Measurements from ENCODE around the gene TOMM40. TPM values are rescaled to one million over a fixed set of nuclear protein-coding genes. Genes with fewer than 3 reads are reported as not detected.
"Not testable (repeated sequence)": the region's sequence is repeated elsewhere in the genome, so short reads cannot be mapped to it uniquely, and the experiment has no call there.

TOMM40 gene
- total RNA-seq, 2 experiments from 2014 or later, result 84.5 to 88.4 TPM

GRCh38 chr19:44904426-44904994 is 13.5 kb downstream of the TOMM40 start:
- peaks cover 12% of the 10 kb centered on the region for H3K4me1 Mint-ChIP-seq (ENCODE audit: low read depth)
- no peak overlapping the region for H3K27ac Mint-ChIP-seq
- no peaks in the 10 kb centered on the region for H3K9me3 Mint-ChIP-seq (ENCODE audit: insufficient read depth)
- ChIA-PET CTCF (interaction anchor here (1.5 to 5.2 kb wide), 6 partner anchors 9 to 434 kb away, joined by 3 to 34 read pairs (median 5); partner anchors contain the start of gene TOMM40), POLR2A (interaction anchor here (1.7 kb wide), 1 partner anchor 12 kb away, joined by 5 read pairs; no protein-coding TSS in a partner anchor)
- DNase-seq, result no peak
- H3K36me3 Mint-ChIP-seq (ENCODE audit: low read depth), result peaks cover 19% of the 10 kb centered on the region
- H3K4me3 Mint-ChIP-seq, result no peak overlapping the region
- ATAC-seq, result no peak
- H3K27me3 Mint-ChIP-seq (ENCODE audit: low read depth), result peaks cover 13% of the 10 kb centered on the region

GRCh38 chr19:44905437-44906160 is 14.5 kb downstream of the TOMM40 start, which contains the start of gene APOE:
TSS of gene APOE (plus strand) at chr19:44905796. CDS start at chr19:44906625, 829 bp downstream.
- DNase-seq (no peak), ATAC-seq (peak; percentile 28)
- Mint-ChIP-seq H3K4me1 (ENCODE audit: low read depth) (peaks cover 12% of the 10 kb centered on the region), H3K4me3 (no peak within 1 kb of the TSS), H3K36me3 (ENCODE audit: low read depth) (peaks cover 13% of the 10 kb centered on the region), H3K27ac (no peak within 1 kb of the TSS), H3K27me3 (ENCODE audit: low read depth) (peaks cover 13% of the 10 kb centered on the region), H3K9me3 (ENCODE audit: insufficient read depth) (no peaks in the 10 kb centered on the region)
- ChIA-PET CTCF (interaction anchor here (5.2 kb wide), 1 partner anchor 47 kb away, joined by 34 read pairs; no protein-coding TSS in a partner anchor), POLR2A (interaction anchor here (0.6 to 1.7 kb wide), 2 partner anchors 13 to 337 kb away, joined by 3 to 5 read pairs; no protein-coding TSS in a partner anchor)

- DNase-seq (no peak), ATAC-seq (no peak)
- peaks cover 9% of the 10 kb centered on the region for H3K36me3 Mint-ChIP-seq (ENCODE audit: low read depth)
- H3K27me3 Mint-ChIP-seq (ENCODE audit: low read depth), result peaks cover 14% of the 10 kb centered on the region
- ChIA-PET POLR2A (no interaction called here), CTCF (interaction anchor here (0.5 to 1.5 kb wide), 2 partner anchors 38 to 43 kb away, joined by 3 to 4 read pairs; no protein-coding TSS in a partner anchor)
- no peaks in the 10 kb centered on the region for H3K9me3 Mint-ChIP-seq (ENCODE audit: insufficient read depth)
- peaks cover 12% of the 10 kb centered on the region for H3K4me1 Mint-ChIP-seq (ENCODE audit: low read depth)
- H3K27ac Mint-ChIP-seq, result no peak overlapping the region
- H3K4me3 Mint-ChIP-seq, result no peak overlapping the region
These were observed 16.6 kb downstream of the TOMM40 start for GRCh38 chr19:44907613-44908012.

DNA sequence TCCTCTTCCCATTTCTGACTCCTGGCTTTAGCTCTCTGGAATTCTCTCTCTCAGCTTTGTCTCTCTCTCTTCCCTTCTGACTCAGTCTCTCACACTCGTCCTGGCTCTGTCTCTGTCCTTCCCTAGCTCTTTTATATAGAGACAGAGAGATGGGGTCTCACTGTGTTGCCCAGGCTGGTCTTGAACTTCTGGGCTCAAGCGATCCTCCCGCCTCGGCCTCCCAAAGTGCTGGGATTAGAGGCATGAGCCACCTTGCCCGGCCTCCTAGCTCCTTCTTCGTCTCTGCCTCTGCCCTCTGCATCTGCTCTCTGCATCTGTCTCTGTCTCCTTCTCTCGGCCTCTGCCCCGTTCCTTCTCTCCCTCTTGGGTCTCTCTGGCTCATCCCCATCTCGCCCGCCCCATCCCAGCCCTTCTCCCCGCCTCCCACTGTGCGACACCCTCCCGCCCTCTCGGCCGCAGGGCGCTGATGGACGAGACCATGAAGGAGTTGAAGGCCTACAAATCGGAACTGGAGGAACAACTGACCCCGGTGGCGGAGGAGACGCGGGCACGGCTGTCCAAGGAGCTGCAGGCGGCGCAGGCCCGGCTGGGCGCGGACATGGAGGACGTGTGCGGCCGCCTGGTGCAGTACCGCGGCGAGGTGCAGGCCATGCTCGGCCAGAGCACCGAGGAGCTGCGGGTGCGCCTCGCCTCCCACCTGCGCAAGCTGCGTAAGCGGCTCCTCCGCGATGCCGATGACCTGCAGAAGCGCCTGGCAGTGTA is 17.2 kb downstream of the TOMM40 start:
- peaks cover 6% of the 10 kb centered on the region for H3K36me3 Mint-ChIP-seq (ENCODE audit: low read depth)
- peaks cover 12% of the 10 kb centered on the region for H3K4me1 Mint-ChIP-seq (ENCODE audit: low read depth)
- no peaks in the 10 kb centered on the region for H3K9me3 Mint-ChIP-seq (ENCODE audit: insufficient read depth)
- no peak for DNase-seq
- no peak overlapping the region for H3K27ac Mint-ChIP-seq
- ChIA-PET CTCF (interaction anchor here (0.5 to 1.5 kb wide), 2 partner anchors 37 to 42 kb away, joined by 3 to 4 read pairs; no protein-coding TSS in a partner anchor), POLR2A (no interaction called here)
- H3K27me3 Mint-ChIP-seq (ENCODE audit: low read depth), result peaks cover 19% of the 10 kb centered on the region
- no peak for ATAC-seq
- H3K4me3 Mint-ChIP-seq, result no peak overlapping the region

DNA sequence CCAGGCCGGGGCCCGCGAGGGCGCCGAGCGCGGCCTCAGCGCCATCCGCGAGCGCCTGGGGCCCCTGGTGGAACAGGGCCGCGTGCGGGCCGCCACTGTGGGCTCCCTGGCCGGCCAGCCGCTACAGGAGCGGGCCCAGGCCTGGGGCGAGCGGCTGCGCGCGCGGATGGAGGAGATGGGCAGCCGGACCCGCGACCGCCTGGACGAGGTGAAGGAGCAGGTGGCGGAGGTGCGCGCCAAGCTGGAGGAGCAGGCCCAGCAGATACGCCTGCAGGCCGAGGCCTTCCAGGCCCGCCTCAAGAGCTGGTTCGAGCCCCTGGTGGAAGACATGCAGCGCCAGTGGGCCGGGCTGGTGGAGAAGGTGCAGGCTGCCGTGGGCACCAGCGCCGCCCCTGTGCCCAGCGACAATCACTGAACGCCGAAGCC is 17.8 kb downstream of the TOMM40 start:
- no peak overlapping the region for H3K4me3 Mint-ChIP-seq
- peaks cover 11% of the 10 kb centered on the region for H3K4me1 Mint-ChIP-seq (ENCODE audit: low read depth)
- H3K27me3 Mint-ChIP-seq (ENCODE audit: low read depth), result peaks cover 24% of the 10 kb centered on the region
- H3K27ac Mint-ChIP-seq, result no peak overlapping the region
- POLR2A ChIA-PET, result interaction anchor here (0.6 kb wide), 1 partner anchor 159 kb away, joined by 3 read pairs; no protein-coding TSS in a partner anchor
- H3K9me3 Mint-ChIP-seq (ENCODE audit: insufficient read depth), result no peaks in the 10 kb centered on the region
- no peak for DNase-seq
- peaks cover 2% of the 10 kb centered on the region for H3K36me3 Mint-ChIP-seq (ENCODE audit: low read depth)
- ATAC-seq, result no peak
- CTCF ChIA-PET, result interaction anchor here (1.5 kb wide), 1 partner anchor 42 kb away, joined by 4 read pairs; no protein-coding TSS in a partner anchor

DNA sequence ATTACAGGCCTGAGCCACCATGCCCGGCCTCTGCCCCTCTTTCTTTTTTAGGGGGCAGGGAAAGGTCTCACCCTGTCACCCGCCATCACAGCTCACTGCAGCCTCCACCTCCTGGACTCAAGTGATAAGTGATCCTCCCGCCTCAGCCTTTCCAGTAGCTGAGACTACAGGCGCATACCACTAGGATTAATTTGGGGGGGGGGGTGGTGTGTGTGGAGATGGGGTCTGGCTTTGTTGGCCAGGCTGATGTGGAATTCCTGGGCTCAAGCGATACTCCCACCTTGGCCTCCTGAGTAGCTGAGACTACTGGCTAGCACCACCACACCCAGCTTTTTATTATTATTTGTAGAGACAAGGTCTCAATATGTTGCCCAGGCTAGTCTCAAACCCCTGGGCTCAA is 18.7 kb downstream of the TOMM40 start:
- Mint-ChIP-seq H3K36me3 (ENCODE audit: low read depth) (no peaks in the 10 kb centered on the region), H3K4me1 (ENCODE audit: low read depth) (peaks cover 18% of the 10 kb centered on the region), H3K9me3 (ENCODE audit: insufficient read depth) (no peaks in the 10 kb centered on the region), H3K27ac (no peak overlapping the region), H3K27me3 (ENCODE audit: low read depth) (peaks cover 30% of the 10 kb centered on the region), H3K4me3 (no peak overlapping the region)
- DNase-seq (no peak), ATAC-seq (no peak)
- ChIA-PET POLR2A (no interaction called here), CTCF (interaction anchor here (0.8 kb wide), 1 partner anchor 22 kb away, joined by 3 read pairs; no protein-coding TSS in a partner anchor)

DNA sequence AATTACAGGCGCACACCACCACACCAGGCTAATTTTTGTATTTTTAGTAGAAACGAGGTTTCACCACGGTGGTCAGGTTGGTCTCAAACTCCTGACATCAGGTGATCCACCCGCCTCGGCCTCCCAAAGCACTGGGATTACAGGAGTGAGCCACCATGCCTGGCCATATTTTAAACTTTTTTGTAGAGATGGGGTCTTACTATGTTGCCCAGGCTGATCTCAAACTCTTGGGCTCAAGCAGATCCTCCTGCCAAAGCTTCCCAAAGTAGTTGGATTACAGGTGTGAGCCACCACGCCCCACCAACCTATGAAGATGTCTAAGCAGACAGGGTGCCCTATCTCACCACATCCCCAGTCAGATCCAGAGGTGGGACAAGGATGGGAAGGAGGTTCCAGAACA is 20.8 kb downstream of the TOMM40 start:
- H3K27ac Mint-ChIP-seq; H3K9me3 Mint-ChIP-seq (ENCODE audit: insufficient read depth); POLR2A ChIA-PET; H3K4me3 Mint-ChIP-seq; ATAC-seq; DNase-seq; H3K36me3 Mint-ChIP-seq (ENCODE audit: low read depth): not testable (repeated sequence)
- peaks cover 14% of the 10 kb centered on the region for H3K4me1 Mint-ChIP-seq (ENCODE audit: low read depth)
- peaks cover 17% of the 10 kb centered on the region for H3K27me3 Mint-ChIP-seq (ENCODE audit: low read depth)
- CTCF ChIA-PET, result interaction anchor here (0.9 to 1.7 kb wide), 2 partner anchors 41 to 148 kb away, joined by 5 to 10 read pairs; no protein-coding TSS in a partner anchor

GRCh38 chr19:44912854-44913253 is 21.8 kb downstream of the TOMM40 start:
- POLR2A ChIA-PET, result interaction anchor here (1.0 kb wide), 1 partner anchor 23 kb away, joined by 4 read pairs; no protein-coding TSS in a partner anchor
- H3K27ac Mint-ChIP-seq, result no peak overlapping the region

GRCh38 chr19:44913512-44914432 is 22.7 kb downstream of the TOMM40 start:
- POLR2A ChIA-PET, result interaction anchor here (1.0 kb wide), 1 partner anchor 24 kb away, joined by 4 read pairs; no protein-coding TSS in a partner anchor
- H3K9me3 Mint-ChIP-seq (ENCODE audit: insufficient read depth); DNase-seq; H3K36me3 Mint-ChIP-seq (ENCODE audit: low read depth); ATAC-seq: not testable (repeated sequence)
- Mint-ChIP-seq H3K4me1 (ENCODE audit: low read depth) (peaks cover 14% of the 10 kb centered on the region), H3K4me3 (peak overlapping the region; percentile 89), H3K27me3 (ENCODE audit: low read depth) (peaks cover 17% of the 10 kb centered on the region), H3K27ac (peak overlapping the region; percentile 87)
- CTCF ChIA-PET, result interaction anchor here (2.7 kb wide), 1 partner anchor 38 kb away, joined by 9 read pairs; no protein-coding TSS in a partner anchor

More at GRCh38 chr19:44912854-44913253, 21.8 kb downstream of the TOMM40 start:
- CTCF ChIA-PET, result interaction anchor here (2.7 kb wide), 1 partner anchor 39 kb away, joined by 9 read pairs; no protein-coding TSS in a partner anchor
- peaks cover 14% of the 10 kb centered on the region for H3K4me1 Mint-ChIP-seq (ENCODE audit: low read depth)
- ATAC-seq (no peak), DNase-seq (no peak)
- H3K36me3 Mint-ChIP-seq (ENCODE audit: low read depth), result no peaks in the 10 kb centered on the region
- peaks cover 17% of the 10 kb centered on the region for H3K27me3 Mint-ChIP-seq (ENCODE audit: low read depth)
- H3K4me3 Mint-ChIP-seq, result no peak overlapping the region
- no peaks in the 10 kb centered on the region for H3K9me3 Mint-ChIP-seq (ENCODE audit: insufficient read depth)

DNA sequence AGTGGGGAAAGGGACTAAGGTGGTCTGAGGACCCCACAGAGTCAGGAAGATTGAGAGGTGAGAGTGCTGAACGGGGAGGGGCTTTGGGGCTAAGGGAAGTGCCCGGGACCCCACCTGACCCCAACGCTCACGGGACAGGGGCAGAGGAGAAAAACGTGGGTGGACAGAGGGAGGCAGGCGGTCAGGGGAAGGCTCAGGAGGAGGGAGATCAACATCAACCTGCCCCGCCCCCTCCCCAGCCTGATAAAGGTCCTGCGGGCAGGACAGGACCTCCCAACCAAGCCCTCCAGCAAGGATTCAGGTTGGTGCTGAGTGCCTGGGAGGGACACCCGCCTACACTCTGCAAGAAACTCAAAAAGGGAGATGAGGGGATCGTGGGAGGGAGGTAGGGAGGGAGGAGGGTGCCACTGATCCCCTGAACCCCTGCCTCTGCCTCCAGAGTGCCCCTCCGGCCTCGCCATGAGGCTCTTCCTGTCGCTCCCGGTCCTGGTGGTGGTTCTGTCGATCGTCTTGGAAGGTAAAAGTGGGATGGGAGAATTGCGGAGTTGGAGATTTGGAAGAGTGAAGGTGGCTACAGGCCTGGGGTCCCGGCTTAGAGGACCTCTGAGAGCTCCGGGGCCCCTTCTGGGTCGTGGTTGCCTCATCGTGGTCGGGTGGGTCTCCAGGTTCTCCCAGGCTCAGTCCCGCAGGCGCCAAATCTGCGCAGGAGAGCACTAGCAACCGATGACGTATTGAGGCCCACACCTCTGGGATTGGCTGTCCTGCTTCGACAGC is 23.6 kb downstream of the TOMM40 start, which contains the start of gene APOC1:
APOC1 (plus strand) TSS at position 176 of the 774 bp plus-strand sequence; CDS start at position 460, 284 bp downstream.
- peaks cover 17% of the 10 kb centered on the region for H3K27me3 Mint-ChIP-seq (ENCODE audit: low read depth)
- H3K4me1 Mint-ChIP-seq (ENCODE audit: low read depth), result peaks cover 14% of the 10 kb centered on the region
- POLR2A ChIA-PET, result interaction anchor here (0.6 to 1.1 kb wide), 2 partner anchors 40 to 652 kb away, joined by 3 to 4 read pairs; partner anchors contain the start of gene CLPTM1
- H3K4me3 Mint-ChIP-seq, result peak within 1 kb of the TSS; percentile 89
- peak within 1 kb of the TSS; percentile 87 for H3K27ac Mint-ChIP-seq
- DNase-seq, result peak; percentile 83
- H3K36me3 Mint-ChIP-seq (ENCODE audit: low read depth); H3K9me3 Mint-ChIP-seq (ENCODE audit: insufficient read depth): not testable (repeated sequence)
- CTCF ChIA-PET, result interaction anchor here (1.0 to 2.7 kb wide), 2 partner anchors 11 to 37 kb away, joined by 3 to 9 read pairs; no protein-coding TSS in a partner anchor
- ATAC-seq, result peak; percentile 99

All from activated CD8-positive, alpha-beta T cell treated with anti-CD3 and anti-CD28 coated beads, Interleukin-2, amount 10 ng/mL, durations not matched to agents 7 days and 5 days (primary cell).